Keratinocyte (primary cell): ENCODE measurements around the gene TMEM107. TPM values are rescaled to one million over a fixed set of nuclear protein-coding genes. Genes with fewer than 3 reads are reported as not detected.

Source experiments
- DNase-seq: peaks from one replicate; pipeline ENCODE4 v3.0.0-alpha.2; 2011; ENCODE audit warnings: low read depth, missing footprints, low spot score
- FAIRE-seq: peaks from 2 replicates; lab custom pipeline; 2011; peaks lifted over from hg19 to GRCh38; lab: Jason Lieb, UNC
- H2AFZ ChIP-seq: 2 replicates; pipeline ENCODE4 v1.6.0; 2012; ENCODE audit warnings: low read length, control low read depth, inconsistent platforms; ENCODE audit not compliant: control insufficient read depth
- H3K27ac ChIP-seq: 2 replicates; pipeline ENCODE4 v1.5.1; 2011; ENCODE audit warnings: low read length; ENCODE audit not compliant: control insufficient read depth, insufficient read depth
- H3K27me3 ChIP-seq: 3 replicates; pipeline ENCODE4 v1.6.0; 2011; ENCODE audit warnings: low read length; ENCODE audit not compliant: control insufficient read depth, insufficient read depth; ENCODE audit errors: extremely low read depth
- H3K36me3 ChIP-seq, 2 experiments: 2 replicates in 1 of 2; 3 replicates in 1 of 2; pipeline ENCODE4 v1.5.1; 2011; ENCODE audit warnings: low read length in 2 of 2, mild to moderate bottlenecking in 1 of 2; ENCODE audit not compliant: control insufficient read depth in 2 of 2, insufficient read depth in 2 of 2; ENCODE audit errors: extremely low read depth in 1 of 2
- H3K4me1 ChIP-seq: 3 replicates; pipeline ENCODE4 v1.5.1; 2011; ENCODE audit warnings: low read length; ENCODE audit not compliant: control insufficient read depth, insufficient read depth; ENCODE audit errors: extremely low read depth
- H3K4me2 ChIP-seq: 3 replicates; pipeline ENCODE4 v1.6.0; 2011; ENCODE audit warnings: low read depth, low read length; ENCODE audit not compliant: control insufficient read depth, insufficient read depth; ENCODE audit errors: extremely low read depth
- H3K4me3 ChIP-seq, 3 experiments: fragments of 200-600 bp in 1 of 3; sonication (generic) in 1 of 3; 2 replicates in 2 of 3; 3 replicates in 1 of 3; pipeline ENCODE4 v1.5.1; 2011 to 2016; ENCODE audit warnings: low read length in 3 of 3, mild to moderate bottlenecking in 3 of 3, control low read depth in 2 of 3, inconsistent platforms in 1 of 3, low read depth in 1 of 3, mixed read lengths in 1 of 3, mixed run types in 1 of 3, moderate library complexity in 1 of 3; ENCODE audit not compliant: control insufficient read depth in 2 of 3, insufficient read depth in 2 of 3; ENCODE audit errors: extremely low read depth in 1 of 3
- H3K79me2 ChIP-seq: 2 replicates; pipeline ENCODE4 v1.6.0; 2012; ENCODE audit warnings: low read length; ENCODE audit not compliant: control insufficient read depth, insufficient read depth
- H3K9ac ChIP-seq: 3 replicates; pipeline ENCODE4 v1.6.0; 2011; ENCODE audit warnings: low read length; ENCODE audit not compliant: control insufficient read depth, insufficient read depth; ENCODE audit errors: extremely low read depth
- H3K9me1 ChIP-seq: 3 replicates; pipeline ENCODE4 v1.6.0; 2011; ENCODE audit warnings: low read length; ENCODE audit not compliant: control insufficient read depth, insufficient read depth; ENCODE audit errors: extremely low read depth
- H3K9me3 ChIP-seq: 2 replicates; pipeline ENCODE4 v1.5.1; 2012; ENCODE audit warnings: low read depth, low read length; ENCODE audit not compliant: control insufficient read depth
- H4K20me1 ChIP-seq: 3 replicates; pipeline ENCODE4 v1.6.0; 2011; ENCODE audit warnings: low read length; ENCODE audit not compliant: control insufficient read depth, insufficient read depth; ENCODE audit errors: extremely low read depth
- EZH2 ChIP-seq: IDR thresholded peaks from one replicate; pipeline ENCODE4 v1.6.1; 2012; ENCODE audit warnings: inconsistent platforms, mild to moderate bottlenecking, low read length, moderate library complexity
- dilution Hi-C: fragments of 300-500 bp; cut with MboI; formaldehyde crosslinking; loops from one replicate; pipeline ENCODE4 v1.7.0; 2020; ENCODE audit warnings: low sequenced_read_pairs; ENCODE audit not compliant: extremely low pct_ligation_motif_present
- polyA plus RNA-seq, 5 experiments: library from polyadenylated mRNA; depleted of rRNA in 3 of 5; stranded (reverse) in 3 of 5; stranded (forward) in 1 of 5; unstranded in 1 of 5; fragments of >200 nt; gene quantifications; 1 replicate in 1 of 5; 2 replicates in 3 of 5; 3 replicates in 1 of 5; pipeline versions ENCODE4 v1.2.1 to v1.2.3, GENCODE V29; 2011 to 2012; ENCODE audit warnings: missing spikeins in 2 of 5, low read depth in 1 of 5, low replicate concordance in 1 of 5
- TF ChIP-seq, protein P1 (sequence below), 3 experiments: IDR thresholded peaks in 1 of 3; conservative IDR thresholded peaks in 1 of 3; optimal IDR thresholded peaks in 1 of 3; 2 replicates in 2 of 3; 3 replicates in 1 of 3; pipeline versions ENCODE3 to v1.5.1; 2011; ENCODE audit warnings: low read length in 3 of 3, mild to moderate bottlenecking in 3 of 3, moderate library complexity in 2 of 3, control low read depth in 1 of 3, inconsistent platforms in 1 of 3; ENCODE audit not compliant: insufficient read depth in 2 of 3; ENCODE audit errors: extremely low read depth in 1 of 3

The TMEM107 gene
- polyA plus RNA-seq, 1 donor (not counting 4 experiments of a cell fraction or from before 2014, with no cell fraction given), result 19.0 TPM

DNA sequence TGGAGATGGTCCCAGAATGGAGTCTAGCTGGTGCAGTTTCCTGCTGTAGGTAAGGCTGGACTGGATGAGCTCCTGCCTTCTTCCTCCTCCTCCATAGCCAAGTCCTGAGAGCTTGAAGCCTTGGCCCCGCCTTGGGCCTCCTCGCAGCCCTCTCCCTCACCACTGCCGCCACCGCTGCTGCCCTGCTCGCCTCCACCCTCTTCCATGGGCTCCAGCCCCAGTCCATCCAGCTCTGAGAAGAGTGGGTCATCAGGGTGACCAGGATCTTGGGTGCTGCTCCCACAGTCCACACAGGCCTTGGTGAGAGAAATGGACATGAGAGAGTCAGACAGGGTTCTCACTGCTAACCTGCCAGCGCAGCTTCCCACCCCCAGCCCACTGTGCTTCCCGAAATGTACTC lies 35.1 kb downstream of the TMEM107 start:
- no peaks in the 10 kb centered on the region for H3K27me3 ChIP-seq
- no peak for FAIRE-seq
- H3K4me3 ChIP-seq, result no peak overlapping the region
- H3K79me2 ChIP-seq, result no peaks in the 10 kb centered on the region
- H3K4me2 ChIP-seq, result no peak overlapping the region
- H4K20me1 ChIP-seq, result peaks cover 7% of the 10 kb centered on the region
- peaks cover 41 to 47% of the 10 kb centered on the region in 2 experiments for H3K36me3 ChIP-seq
- H2AFZ ChIP-seq, result no peak overlapping the region
- DNase-seq, result no peak
- H3K4me1 ChIP-seq, result peaks cover 16% of the 10 kb centered on the region
- no peaks in the 10 kb centered on the region for H3K9me1 ChIP-seq
- dilution Hi-C loops, result no loop called here
- no peak overlapping the region for H3K27ac ChIP-seq
- no peak for TF ChIP-seq EZH2
- TF ChIP-seq, protein P1, sequence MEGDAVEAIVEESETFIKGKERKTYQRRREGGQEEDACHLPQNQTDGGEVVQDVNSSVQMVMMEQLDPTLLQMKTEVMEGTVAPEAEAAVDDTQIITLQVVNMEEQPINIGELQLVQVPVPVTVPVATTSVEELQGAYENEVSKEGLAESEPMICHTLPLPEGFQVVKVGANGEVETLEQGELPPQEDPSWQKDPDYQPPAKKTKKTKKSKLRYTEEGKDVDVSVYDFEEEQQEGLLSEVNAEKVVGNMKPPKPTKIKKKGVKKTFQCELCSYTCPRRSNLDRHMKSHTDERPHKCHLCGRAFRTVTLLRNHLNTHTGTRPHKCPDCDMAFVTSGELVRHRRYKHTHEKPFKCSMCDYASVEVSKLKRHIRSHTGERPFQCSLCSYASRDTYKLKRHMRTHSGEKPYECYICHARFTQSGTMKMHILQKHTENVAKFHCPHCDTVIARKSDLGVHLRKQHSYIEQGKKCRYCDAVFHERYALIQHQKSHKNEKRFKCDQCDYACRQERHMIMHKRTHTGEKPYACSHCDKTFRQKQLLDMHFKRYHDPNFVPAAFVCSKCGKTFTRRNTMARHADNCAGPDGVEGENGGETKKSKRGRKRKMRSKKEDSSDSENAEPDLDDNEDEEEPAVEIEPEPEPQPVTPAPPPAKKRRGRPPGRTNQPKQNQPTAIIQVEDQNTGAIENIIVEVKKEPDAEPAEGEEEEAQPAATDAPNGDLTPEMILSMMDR (optimal IDR thresholded peaks at IDR 0.05 in 1 of 3, IDR thresholded peaks at IDR 0.05 in 1 of 3, conservative IDR thresholded peaks at IDR 0.05 in 1 of 3; ENCODE audit: extremely low read depth in 1 of 3, insufficient read depth in 2 of 3, low read length in 3 of 3), result no peak
- H3K9me3 ChIP-seq, result no peaks in the 10 kb centered on the region
- H3K9ac ChIP-seq, result no peak overlapping the region

GRCh38 chr17:8140065-8141029 lies 35.8 kb downstream of the TMEM107 start:
- Histone ChIP-seq H3K27ac (no peak overlapping the region), H3K9ac (no peak overlapping the region), H3K79me2 (no peaks in the 10 kb centered on the region), H3K9me1 (no peaks in the 10 kb centered on the region), H3K4me3 (no peak overlapping the region), H2AFZ (no peak overlapping the region), H4K20me1 (peaks cover 7% of the 10 kb centered on the region), H3K9me3 (no peaks in the 10 kb centered on the region), H3K4me1 (peaks cover 16% of the 10 kb centered on the region), H3K4me2 (no peak overlapping the region), H3K27me3 (no peaks in the 10 kb centered on the region), H3K36me3 (peaks cover 37 to 45% of the 10 kb centered on the region in 2 experiments)
- dilution Hi-C loops, result no loop called here
- TF ChIP-seq, protein P1 (optimal IDR thresholded peaks at IDR 0.05 in 1 of 3, IDR thresholded peaks at IDR 0.05 in 1 of 3, conservative IDR thresholded peaks at IDR 0.05 in 1 of 3; ENCODE audit: extremely low read depth in 1 of 3, insufficient read depth in 2 of 3, low read length in 3 of 3), result no peak
- no peak for TF ChIP-seq EZH2
- DNase-seq, result no peak
- no peak for FAIRE-seq
